OCI-LY3 (cell line): Measurements from ENCODE around the gene HIGD2A.

Source experiments
- H2AFZ ChIP-seq: fragments of 200-600, 300-600 bp; shearing (Covaris generic); 2 replicates; pipeline ENCODE4 v1.6.0; 2014; ENCODE audit warnings: antibody characterized with exemption, low read depth, low read length
- H3K27ac ChIP-seq: fragments of 200-600, 300-600 bp; sonication (generic); 2 replicates; pipeline ENCODE4 v1.5.1; 2014; ENCODE audit warnings: mild to moderate bottlenecking, low read length, moderate library complexity, mixed read lengths
- H3K27me3 ChIP-seq: fragments of 200-600, 300-600 bp; sonication (generic); 2 replicates; pipeline ENCODE4 v1.6.1; 2014; ENCODE audit warnings: low read depth, low read length, mixed read lengths
- H3K36me3 ChIP-seq: fragments of 200-600, 300-600 bp; sonication (generic); replicated peaks from 2 replicates; pipeline ENCODE3; 2014; ENCODE audit warnings: low read depth, low read length, mixed read lengths
- H3K4me1 ChIP-seq: fragments of 300-600, 200-600 bp; sonication (generic); 2 replicates; pipeline ENCODE4 v1.6.1; 2014; ENCODE audit warnings: low read length, mixed read lengths
- H3K4me2 ChIP-seq: fragments of 200-600, 300-600 bp; sonication (generic); 2 replicates; pipeline ENCODE4 v1.6.1; 2014; ENCODE audit warnings: low read length, mixed read lengths
- H3K4me3 ChIP-seq: fragments of 300-600, 200-600 bp; sonication (generic); 2 replicates; pipeline ENCODE4 v1.5.1; 2014; ENCODE audit warnings: antibody characterized with exemption, mild to moderate bottlenecking, low read length, moderate library complexity
- H3K79me2 ChIP-seq: fragments of 300-600, 200-600 bp; shearing (Covaris generic); 2 replicates; pipeline ENCODE4 v1.6.1; 2014; ENCODE audit warnings: mild to moderate bottlenecking, low read length, mixed read lengths
- H3K9ac ChIP-seq: fragments of 300-600, 200-600 bp; shearing (Covaris generic); 2 replicates; pipeline ENCODE4 v1.6.0; 2014; ENCODE audit warnings: mild to moderate bottlenecking, low read length, moderate library complexity
- H3K9me3 ChIP-seq: fragments of 200-600, 300-600 bp; shearing (Covaris generic); 2 replicates; pipeline ENCODE4 v1.6.1; 2014; ENCODE audit warnings: low read length, mixed read lengths; ENCODE audit not compliant: insufficient read depth
- H4K20me1 ChIP-seq: fragments of 200-600, 300-600 bp; sonication (generic); 2 replicates; pipeline ENCODE4 v1.6.1; 2016; ENCODE audit warnings: low read length, mixed read lengths; ENCODE audit not compliant: insufficient read depth
- EZH2phosphoT487 ChIP-seq: fragments of 200-600 bp; shearing (Covaris generic); IDR thresholded peaks from 2 replicates; pipeline ENCODE4 v1.6.1; 2018; ENCODE audit warnings: antibody characterized with exemption, mixed run types, low read depth
- TF ChIP-seq, protein P1 (sequence below): fragments of 200-600, 300-600 bp; sonication (generic); IDR thresholded peaks from 2 replicates; pipeline ENCODE4 v1.5.1; 2014; ENCODE audit warnings: antibody characterized with exemption, low read length, low read depth

Gene HIGD2A

DNA sequence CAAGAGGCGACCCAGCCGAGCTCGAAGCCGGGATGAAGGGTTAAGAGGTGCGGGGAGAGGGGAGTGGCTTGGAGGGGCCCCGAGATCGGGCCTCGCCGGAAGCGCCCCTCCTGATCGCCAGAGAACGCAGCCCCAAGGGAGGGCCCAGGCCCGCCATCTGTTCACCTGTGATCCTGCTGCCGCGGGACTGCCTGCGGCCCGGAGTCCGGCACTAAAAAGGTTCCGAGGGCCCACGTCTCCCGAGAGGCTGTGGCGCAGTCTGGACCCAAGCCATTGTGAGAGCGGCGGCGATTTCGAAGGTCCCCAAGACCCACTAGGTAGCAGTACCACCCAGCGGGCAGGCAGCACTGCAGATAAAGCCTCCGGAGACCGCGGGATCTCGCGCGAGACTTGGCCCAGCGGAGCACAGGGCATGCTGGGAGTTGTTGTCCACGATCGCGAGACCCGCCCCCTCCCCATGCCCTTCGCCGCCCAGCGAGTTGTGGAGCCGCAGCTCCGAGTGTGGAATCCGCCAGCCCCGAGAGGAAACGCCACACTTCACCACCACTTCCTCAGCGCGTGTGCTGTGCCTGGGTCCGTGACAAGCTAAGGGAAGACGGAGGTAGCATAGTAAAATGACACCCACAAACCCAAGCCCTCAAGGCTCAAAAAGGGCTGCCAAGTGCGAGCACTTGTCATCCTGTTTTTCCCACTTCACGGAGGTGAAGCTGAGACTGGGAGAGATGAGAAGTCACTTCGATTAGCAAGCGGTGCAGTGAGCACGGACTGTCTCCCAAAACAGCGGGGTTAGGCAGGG, 26.9 kb upstream of the HIGD2A start, which contains the start of gene KIAA1191:
Gene KIAA1191, minus strand, starts transcription at position 328 of the 796 bp plus-strand sequence. CDS start 2,256 bp downstream, outside the sequence.
- Histone ChIP-seq H2AFZ (peak within 1 kb of the TSS; percentile 81), H3K27me3 (no peaks in the 10 kb centered on the region), H4K20me1 (peaks cover 6% of the 10 kb centered on the region), H3K27ac (peak within 1 kb of the TSS; percentile 90), H3K9ac (peak within 1 kb of the TSS; percentile 97), H3K4me1 (peaks cover 18% of the 10 kb centered on the region), H3K9me3 (no peaks in the 10 kb centered on the region), H3K36me3 (peaks cover 20% of the 10 kb centered on the region), H3K79me2 (peaks cover 47% of the 10 kb centered on the region), H3K4me2 (peak within 1 kb of the TSS; percentile 92), H3K4me3 (peak within 1 kb of the TSS; percentile 98)
- TF ChIP-seq EZH2phosphoT487: no peak
- TF ChIP-seq, protein P1, sequence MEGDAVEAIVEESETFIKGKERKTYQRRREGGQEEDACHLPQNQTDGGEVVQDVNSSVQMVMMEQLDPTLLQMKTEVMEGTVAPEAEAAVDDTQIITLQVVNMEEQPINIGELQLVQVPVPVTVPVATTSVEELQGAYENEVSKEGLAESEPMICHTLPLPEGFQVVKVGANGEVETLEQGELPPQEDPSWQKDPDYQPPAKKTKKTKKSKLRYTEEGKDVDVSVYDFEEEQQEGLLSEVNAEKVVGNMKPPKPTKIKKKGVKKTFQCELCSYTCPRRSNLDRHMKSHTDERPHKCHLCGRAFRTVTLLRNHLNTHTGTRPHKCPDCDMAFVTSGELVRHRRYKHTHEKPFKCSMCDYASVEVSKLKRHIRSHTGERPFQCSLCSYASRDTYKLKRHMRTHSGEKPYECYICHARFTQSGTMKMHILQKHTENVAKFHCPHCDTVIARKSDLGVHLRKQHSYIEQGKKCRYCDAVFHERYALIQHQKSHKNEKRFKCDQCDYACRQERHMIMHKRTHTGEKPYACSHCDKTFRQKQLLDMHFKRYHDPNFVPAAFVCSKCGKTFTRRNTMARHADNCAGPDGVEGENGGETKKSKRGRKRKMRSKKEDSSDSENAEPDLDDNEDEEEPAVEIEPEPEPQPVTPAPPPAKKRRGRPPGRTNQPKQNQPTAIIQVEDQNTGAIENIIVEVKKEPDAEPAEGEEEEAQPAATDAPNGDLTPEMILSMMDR: peak; percentile 38; the same call in 1 of the 2 replicates

DNA sequence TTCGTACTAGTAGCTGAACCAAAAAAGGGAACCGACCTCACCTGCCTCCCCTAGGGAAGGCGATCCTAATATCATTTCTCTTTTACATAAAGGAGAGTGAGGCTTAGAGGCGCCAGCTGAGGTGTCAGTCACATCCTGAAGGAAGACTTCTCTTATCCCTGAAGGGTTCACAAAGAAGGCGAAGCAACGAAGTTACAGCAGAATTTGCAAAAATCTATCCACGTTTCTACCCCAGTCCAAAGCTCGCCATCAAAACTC, 26.4 kb upstream of the HIGD2A start:
- peak overlapping the region; percentile 90 for H3K27ac ChIP-seq
- H3K4me1 ChIP-seq: peaks cover 18% of the 10 kb centered on the region
- peak overlapping the region; percentile 97 for H3K9ac ChIP-seq
- H3K27me3 ChIP-seq: no peaks in the 10 kb centered on the region
- peaks cover 41% of the 10 kb centered on the region for H3K79me2 ChIP-seq
- no peaks in the 10 kb centered on the region for H3K9me3 ChIP-seq
- peak overlapping the region; percentile 81 for H2AFZ ChIP-seq
- TF ChIP-seq EZH2phosphoT487: no peak
- TF ChIP-seq, protein P1: no peak
- peak overlapping the region; percentile 92 for H3K4me2 ChIP-seq
- peak overlapping the region; percentile 98 for H3K4me3 ChIP-seq
- H4K20me1 ChIP-seq: peaks cover 6% of the 10 kb centered on the region
- peaks cover 18% of the 10 kb centered on the region for H3K36me3 ChIP-seq

DNA sequence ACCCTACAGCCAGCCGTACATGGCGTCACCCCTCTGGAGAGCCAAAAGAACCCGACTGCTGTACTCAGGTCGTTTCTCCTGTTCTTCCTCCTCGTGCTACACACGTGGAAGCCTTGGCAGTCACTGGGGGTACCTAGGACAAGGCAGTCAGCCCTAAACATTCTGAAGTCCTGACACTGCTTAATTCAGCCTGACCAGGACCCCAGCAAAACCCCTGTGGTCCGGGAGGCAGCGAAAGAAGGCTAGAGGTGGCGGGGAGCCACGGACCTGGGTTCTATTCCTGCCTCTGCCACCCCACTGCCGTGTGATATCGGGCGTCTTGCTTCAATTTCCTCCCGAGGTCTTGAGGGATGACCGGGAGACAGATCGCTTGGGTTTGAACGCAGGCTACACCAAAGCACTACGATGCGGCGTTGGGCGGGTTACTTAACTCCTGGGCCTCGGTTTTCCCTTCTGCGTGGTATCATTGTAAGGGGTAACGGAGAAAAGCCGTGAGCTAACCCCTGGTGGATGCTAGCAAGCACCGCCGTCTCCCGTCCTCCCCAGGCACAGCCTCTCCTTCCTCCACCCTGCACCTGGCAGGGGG, 23.7 kb upstream of the HIGD2A start:
- peak overlapping the region; percentile 59; the same call in 1 of the 2 replicates for H2AFZ ChIP-seq
- H3K36me3 ChIP-seq: peaks cover under 1% of the 10 kb centered on the region
- no peaks in the 10 kb centered on the region for H3K9me3 ChIP-seq
- no peaks in the 10 kb centered on the region for H3K27me3 ChIP-seq
- peaks cover 17% of the 10 kb centered on the region for H3K79me2 ChIP-seq
- H3K27ac ChIP-seq: no peak overlapping the region
- peak overlapping the region; percentile 83 for H3K4me3 ChIP-seq
- H3K4me2 ChIP-seq: peak overlapping the region; percentile 75
- H3K4me1 ChIP-seq: peaks cover 14% of the 10 kb centered on the region
- H3K9ac ChIP-seq: peak overlapping the region; percentile 65
- TF ChIP-seq, protein P1: no peak
- no peak for TF ChIP-seq EZH2phosphoT487
- H4K20me1 ChIP-seq: peaks cover 2% of the 10 kb centered on the region; the same call in 1 of the 2 replicates

DNA sequence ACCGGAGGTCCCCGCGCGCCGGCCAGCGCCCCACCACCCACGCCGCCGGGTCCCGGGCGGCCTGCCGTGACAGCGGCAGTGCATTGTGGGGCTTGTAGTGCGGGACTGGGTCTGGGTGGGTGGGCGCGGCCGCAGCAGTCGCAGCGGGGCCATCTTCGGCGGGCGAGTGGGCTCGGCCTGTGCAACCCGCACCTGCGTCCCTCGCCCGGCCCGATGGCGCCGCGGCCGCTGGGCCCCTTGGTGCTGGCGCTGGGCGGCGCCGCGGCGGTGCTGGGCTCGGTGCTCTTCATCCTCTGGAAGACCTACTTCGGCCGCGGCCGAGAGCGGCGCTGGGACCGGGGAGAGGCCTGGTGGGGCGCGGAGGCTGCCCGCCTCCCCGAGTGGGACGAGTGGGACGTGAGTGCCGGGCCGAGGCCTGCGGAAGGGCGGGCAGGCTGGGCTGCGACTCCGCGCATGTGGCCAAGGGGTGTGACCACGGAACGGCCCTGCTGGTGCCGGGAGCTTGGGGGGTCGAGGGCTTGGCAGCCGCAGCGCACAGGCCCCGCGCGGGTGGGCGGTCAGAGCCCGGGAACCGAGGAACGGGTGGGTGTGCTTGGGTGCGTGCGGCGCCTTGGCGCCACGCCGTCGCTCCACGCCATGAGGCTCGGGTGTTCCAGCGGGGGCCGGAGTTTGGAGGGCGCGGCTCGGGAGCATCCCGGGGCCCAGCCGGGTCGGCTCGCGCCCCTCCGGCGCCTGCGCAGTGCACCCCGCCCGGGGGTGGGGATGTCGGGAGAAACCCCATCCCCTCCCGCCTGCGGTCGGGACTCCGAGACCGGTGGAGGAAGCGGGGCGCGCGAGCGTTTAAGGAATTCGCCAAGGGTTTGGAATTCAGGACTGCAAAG, 23.0 kb upstream of the HIGD2A start, which contains the start of gene ARL10:
Gene ARL10, plus strand, starts transcription at position 137 of the 881 bp plus-strand sequence. Its CDS starts 77 bp downstream, at position 214.
- peak within 1 kb of the TSS; percentile 83 for H3K4me3 ChIP-seq
- no peaks in the 10 kb centered on the region for H3K36me3 ChIP-seq
- no peaks in the 10 kb centered on the region for H3K9me3 ChIP-seq
- no peaks in the 10 kb centered on the region for H4K20me1 ChIP-seq
- H3K4me1 ChIP-seq: peaks cover 13% of the 10 kb centered on the region
- H3K27ac ChIP-seq: no peak within 1 kb of the TSS
- H3K27me3 ChIP-seq: no peaks in the 10 kb centered on the region
- peaks cover 10% of the 10 kb centered on the region for H3K79me2 ChIP-seq
- peak within 1 kb of the TSS; percentile 65 for H3K9ac ChIP-seq
- TF ChIP-seq, protein P1: no peak
- TF ChIP-seq EZH2phosphoT487: no peak
- peak within 1 kb of the TSS; percentile 75 for H3K4me2 ChIP-seq
- peak within 1 kb of the TSS; percentile 59; the same call in 1 of the 2 replicates for H2AFZ ChIP-seq
